K562 treated with DMSO at 1 percent for 24 hours (cell line): ENCODE data around the gene ZNF366. TPM values are rescaled to one million over a fixed set of nuclear protein-coding genes. Genes with fewer than 3 reads are reported as not detected.

Experiments
- total RNA-seq: library from RNA; unstranded; fragments of 300-600 nt; gene quantifications from 2 replicates; pipeline ENCODE4 v1.2.3, GENCODE V29; 2022; ENCODE audit warnings: low read depth; ENCODE audit not compliant: insufficient read depth

Gene ZNF366
- 0.15 TPM in 1 of 2 replicates, not detected in the other for total RNA-seq

GRCh38 chr5:72507231-72507906 lies at the start of gene ZNF366:
ZNF366 (minus strand) TSS chr5:72507410; CDS start chr5:72461496, 45,914 bp downstream.

Other genes starting within 250 kb of the ZNF366 start
- gene MRPS27, start 187.2 kb downstream of the ZNF366 start, total RNA-seq, result 30.8 and 32.6 TPM in 2 replicates
- 4.0 and 5.5 TPM in 2 replicates for gene PTCD2, start 187.0 kb downstream of the ZNF366 start, total RNA-seq